GM21576 (cell line): ENCODE data around the gene PINLYP.

ENCODE experiments used
- ATAC-seq: cut with Tn5 transposase; IDR thresholded peaks from one replicate; pipeline ENCODE4 v1.9.1; 2021; ENCODE audit warnings: mild to moderate bottlenecking, moderate library complexity; ENCODE audit not compliant: unreplicated experiment

Gene PINLYP

DNA sequence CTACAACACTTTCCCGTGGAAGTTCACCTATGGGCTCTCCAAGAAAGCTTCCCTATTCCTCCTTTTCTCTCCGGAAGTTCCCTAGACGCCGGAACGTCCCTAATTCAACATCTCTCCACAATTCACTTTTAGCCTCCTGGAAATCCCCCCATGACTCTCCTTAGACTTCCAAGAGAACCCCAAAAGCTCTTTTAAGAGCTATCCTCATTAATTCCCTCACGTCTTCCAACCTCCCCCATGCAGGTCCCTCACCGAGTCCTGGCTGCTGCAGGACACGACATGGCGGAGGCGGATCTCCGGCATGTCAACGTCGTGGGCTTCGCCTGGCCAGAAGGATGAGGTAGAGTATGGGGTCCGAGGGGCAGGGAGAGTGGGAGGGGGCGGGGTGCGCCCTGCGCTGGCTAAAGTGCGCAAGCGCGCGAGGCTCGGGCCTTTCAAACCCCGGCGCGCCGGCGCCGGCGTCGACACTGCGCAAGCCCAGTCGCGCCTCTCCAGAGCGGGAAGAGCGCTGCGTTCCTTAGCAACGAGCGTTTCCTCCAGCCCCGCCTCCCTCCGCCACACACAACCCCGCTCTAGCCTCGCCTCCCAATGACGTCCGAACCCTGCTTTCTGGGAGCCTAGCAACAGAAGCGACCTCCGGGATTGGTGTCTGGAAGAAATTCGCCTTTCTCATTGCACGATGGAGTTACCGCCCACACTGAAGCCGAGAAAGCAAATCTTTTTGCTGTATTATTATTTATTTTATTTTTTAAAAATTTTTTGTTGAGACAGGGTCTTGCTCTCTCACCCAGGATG, at the start of gene PINLYP, which contains the start of gene XRCC1:
Gene PINLYP, plus strand, starts transcription at position 646 of the 795 bp plus-strand sequence. CDS start 1,391 bp downstream, outside the sequence.
Gene XRCC1, minus strand, starts transcription at position 372 of the 795 bp plus-strand sequence. Its CDS starts 69 bp downstream, at position 303.
- peak; percentile 94 for ATAC-seq

- ATAC-seq: no peak
These were observed 49.5 kb upstream of the PINLYP start for GRCh38 chr19:43525836-43526771.

DNA sequence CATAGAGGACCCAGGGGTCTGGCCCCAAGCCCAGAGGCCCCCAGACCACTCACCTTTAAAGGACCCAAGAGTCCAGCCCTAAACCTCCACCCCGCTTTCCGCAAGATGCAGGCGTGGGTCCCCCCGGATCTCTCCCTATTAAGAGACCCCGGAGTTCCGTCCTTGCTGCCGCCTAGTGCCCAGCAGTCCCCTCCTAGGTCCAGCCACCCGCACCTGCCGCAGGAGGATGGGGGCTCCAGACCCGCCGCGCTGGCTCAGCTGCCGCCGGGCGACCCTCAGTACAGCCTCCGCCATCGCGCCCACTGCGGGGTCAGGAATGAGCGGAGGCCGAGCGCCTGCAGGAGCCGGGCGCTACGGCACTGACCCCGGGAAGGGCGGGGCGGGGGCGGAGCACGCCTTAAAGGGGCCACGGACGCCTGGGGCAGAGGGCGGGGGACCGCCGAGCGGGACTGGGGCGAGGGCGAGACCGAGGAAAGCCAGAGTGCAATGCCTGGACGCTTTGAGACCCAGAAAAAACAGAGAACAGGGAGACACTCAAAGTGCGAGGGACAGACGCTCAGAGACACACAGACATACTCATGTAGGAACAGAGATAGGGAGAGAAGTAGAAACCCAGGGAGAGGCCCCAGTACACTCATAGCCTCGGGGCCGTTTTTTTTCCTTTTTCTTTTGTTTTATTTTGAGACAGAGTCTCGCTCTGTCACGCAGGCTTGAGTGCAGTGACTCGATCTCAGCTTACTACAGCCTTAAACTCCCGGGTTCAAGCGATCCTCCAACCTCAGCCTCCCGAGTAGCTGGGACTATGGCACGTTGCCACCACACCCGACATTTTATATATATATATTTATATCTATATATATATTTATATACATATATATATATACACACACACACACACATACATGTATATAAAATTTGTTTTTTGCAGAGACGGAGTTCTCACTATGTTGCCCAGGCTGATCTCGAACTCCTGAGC, 48.4 kb upstream of the PINLYP start, which contains the start of gene ETHE1:
Gene ETHE1, minus strand, starts transcription at position 318 of the 976 bp plus-strand sequence. Its CDS starts 24 bp downstream, at position 294.
- peak; percentile 56 for ATAC-seq

GRCh38 chr19:43527860-43528622, 47.6 kb upstream of the PINLYP start:
- ATAC-seq: no peak

DNA sequence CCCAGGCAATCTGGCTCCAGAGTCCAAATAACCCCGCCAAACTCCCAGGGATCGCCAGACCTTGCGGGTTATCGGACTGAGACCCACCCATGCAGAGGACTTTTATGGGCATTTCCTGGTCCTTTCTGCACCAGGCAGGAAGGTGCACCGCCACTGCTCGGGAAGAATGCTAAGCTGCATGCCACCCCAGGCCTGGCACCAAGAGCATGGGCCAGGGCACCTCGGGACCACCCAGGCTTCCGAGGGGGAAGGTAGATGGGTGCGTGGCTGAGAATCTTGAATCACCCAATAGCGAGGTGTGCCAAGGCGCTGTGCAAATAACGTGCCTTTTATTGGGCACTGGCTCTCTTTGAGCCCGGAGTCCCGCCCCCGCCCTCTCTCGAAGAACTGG, 43.0 kb upstream of the PINLYP start:
- no peak for ATAC-seq

DNA sequence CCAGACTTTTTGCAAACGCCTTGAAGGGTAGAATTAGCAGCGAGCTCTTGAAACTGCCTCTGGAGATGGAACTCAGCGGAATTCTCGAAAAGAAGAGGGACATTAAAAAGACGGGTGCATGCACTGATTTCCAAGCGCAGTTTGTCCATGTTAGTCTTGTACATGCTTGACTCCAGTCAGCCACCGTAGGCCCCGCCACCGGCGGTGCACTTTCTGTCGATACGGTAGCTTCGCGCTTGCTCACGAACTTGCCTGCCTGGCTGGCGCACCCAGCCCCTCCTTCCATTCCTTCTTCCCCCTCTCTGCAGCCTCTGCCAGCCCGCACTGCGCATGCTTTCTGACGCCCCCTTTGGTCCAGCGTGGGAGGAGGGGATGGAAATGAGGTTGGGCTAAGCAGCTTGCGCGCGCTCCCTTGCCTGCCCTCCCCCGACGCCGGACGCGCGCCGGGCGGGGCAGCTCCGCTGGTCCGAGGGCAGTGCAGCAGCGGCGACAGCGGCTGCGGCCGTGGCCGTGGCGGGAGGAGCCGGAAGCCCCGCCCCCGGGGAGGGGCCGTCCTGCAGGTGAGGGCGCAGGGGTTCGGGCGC, 42.5 kb upstream of the PINLYP start, which contains the start of gene ZNF575:
Gene ZNF575, plus strand, starts transcription at position 227 of the 584 bp plus-strand sequence. CDS start 1,235 bp downstream, outside the sequence.
- ATAC-seq: peak; percentile 53

DNA sequence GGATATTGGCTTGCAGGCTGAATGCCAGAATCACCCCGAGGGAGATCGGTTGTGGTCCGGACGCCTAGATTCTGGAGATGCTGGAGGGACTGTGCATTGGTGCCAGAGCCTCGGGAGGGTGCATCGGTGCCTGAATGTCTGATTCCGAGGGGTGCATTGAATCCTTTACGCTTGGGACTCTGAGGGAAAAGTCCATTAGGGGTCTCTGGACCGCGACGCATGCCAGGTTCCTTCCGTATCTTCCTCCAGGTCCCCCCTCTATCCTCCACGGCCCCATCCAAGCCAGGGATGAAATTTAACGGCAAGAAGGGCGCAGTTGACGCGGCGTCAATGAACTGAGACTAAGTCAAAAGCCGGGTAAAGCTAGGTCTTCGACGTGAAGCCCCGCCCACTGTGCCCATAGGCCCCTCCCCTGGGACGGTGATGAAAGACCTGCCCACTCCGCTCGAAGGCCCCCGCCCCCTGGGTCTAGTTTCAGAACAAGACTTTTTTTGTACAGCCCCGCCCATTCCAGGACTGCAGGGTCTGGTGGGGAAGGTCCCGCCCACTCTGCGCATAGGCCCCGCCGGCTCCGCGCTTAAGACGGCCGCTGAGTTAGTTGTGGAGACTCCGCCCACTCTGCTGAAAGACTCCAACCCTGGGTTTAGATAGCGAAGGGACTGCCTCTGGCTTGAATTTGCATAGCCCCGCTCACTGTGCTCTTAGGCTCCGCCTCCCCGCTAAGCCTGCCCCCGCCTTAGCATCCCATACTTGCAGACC, 41.9 kb upstream of the PINLYP start:
- peak; percentile 49 for ATAC-seq

DNA sequence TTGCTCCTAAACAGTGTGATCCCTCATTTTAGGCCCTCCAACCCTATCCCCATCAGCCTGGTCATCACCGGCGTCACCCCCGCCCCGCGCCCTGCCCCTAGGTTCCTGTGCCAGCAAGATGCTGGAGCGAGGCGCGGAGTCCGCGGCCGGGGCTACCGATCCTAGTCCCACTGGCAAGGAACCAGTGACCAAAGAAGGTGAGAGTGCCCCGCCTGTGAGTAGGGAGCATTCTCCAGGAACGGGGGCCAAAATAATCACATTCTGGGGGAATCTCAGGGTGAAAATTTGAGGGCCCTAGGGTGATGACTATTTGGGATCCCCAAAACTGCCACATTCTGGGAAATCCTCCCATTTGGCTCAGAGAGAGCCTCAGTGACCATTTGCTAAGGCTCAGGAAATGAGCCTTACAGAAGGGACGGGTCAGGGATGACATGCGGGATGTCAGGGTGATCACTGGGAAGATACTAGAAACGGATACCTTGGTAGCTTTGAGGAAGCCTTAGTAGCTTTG, 41.2 kb upstream of the PINLYP start:
- ATAC-seq: no peak

DNA sequence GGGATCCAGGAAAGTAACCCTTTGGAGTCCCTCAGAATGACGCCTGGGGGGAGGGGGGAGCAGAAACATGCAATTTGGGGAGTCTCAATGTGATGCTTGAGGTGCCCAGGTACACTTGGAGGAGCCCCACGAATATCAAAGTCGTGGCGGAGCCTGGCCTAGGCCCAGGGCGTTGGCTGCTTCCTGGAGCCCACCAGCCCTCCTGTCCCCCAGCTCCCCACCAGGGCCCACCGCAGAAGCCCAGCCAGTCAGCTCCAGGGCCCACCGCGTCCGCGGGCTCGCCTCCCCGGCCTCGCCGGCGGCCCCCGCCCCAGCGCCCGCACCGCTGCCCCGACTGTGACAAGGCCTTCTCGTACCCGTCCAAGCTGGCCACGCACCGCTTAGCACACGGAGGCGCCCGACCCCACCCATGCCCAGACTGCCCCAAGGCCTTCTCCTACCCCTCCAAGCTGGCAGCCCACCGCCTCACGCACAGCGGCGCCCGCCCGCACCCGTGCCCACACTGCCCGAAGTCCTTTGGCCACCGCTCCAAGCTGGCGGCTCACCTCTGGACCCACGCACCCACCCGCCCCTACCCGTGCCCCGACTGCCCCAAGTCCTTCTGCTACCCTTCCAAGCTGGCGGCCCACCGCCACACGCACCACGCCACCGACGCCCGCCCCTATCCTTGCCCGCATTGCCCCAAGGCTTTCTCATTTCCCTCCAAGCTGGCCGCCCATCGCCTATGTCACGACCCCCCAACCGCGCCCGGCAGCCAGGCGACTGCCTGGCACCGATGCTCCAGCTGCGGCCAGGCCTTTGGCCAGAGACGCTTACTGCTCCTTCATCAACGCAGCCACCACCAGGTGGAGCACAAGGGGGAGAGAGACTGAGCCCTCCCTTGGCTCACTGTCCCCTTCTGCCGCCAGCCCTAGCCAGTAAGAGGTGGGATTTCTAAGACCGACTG, 40.5 kb upstream of the PINLYP start:
- no peak for ATAC-seq

DNA sequence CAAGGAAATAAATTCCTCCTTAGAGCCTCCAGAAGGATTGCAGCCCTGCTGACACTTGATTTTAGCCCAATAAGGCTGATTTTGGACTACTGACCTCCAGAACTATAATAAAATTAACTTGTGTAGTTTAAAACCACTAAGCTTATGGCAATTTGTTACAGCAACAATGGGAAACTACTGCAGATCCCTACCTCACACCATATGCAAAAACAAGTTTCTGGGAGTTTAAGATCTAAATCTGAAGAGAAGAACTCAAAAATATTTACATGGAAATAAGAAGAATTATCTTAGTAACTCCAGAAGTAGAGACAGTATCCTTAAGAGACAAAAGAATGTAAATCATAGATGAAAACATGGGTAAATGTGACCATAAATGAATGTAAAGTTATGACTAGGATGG, 36.7 kb upstream of the PINLYP start:
- ATAC-seq: no peak

DNA sequence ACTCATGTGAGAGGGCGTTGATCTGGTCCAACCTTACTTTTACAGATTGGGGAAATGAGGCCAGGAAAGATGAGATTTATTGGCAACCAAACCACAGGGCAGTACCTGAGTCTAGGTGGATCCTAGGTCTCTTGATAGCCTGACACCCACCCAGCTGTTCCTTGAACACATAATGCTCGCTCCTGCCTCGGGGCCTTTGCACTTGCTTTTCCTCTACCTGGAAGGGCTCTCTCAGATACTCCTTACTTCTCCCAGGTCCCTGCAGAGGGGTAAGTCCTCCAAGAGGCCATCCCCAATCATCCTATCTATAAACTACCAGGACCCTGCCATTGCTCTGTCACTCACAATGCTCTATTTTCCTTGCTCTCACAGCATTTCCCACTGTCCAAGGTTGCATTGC, 35.2 kb upstream of the PINLYP start:
- no peak for ATAC-seq

DNA sequence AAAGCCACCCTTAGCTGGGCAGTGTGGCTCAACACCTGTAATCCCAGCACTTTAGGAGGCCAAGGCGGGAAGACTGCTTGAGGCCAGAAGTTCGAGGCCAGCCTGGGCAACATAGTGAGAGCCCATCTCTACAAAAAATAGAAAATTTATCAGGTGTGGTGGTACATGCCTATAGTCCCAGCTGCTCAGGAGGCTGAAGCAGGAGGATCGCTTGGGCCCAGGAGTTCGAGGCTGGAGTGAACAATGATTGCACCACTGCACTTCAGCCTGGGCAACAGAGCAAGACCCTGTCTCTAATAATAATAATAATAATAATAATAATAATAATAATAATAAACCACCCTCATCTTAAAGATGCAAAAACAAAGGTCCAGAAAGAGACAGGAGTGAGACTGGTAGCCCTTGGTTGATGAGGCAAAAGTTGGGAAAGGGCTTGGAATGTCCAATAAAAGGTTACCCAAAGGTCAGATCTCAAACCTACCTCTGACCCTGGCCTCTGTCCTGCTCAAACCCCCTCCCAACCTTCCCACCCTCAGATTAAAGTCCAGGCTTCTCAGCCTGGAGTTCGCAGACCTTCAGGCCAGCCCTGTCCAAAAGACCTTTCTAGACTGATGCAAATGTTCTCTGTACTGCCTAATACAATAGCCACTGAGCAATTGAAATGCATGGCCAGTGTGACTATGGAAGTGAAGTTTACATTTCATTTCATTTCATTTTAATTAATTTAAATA, 33.5 kb upstream of the PINLYP start:
- ATAC-seq: no peak

- ATAC-seq: no peak
These were observed 31.5 kb upstream of the PINLYP start for GRCh38 chr19:43544077-43544476.

DNA sequence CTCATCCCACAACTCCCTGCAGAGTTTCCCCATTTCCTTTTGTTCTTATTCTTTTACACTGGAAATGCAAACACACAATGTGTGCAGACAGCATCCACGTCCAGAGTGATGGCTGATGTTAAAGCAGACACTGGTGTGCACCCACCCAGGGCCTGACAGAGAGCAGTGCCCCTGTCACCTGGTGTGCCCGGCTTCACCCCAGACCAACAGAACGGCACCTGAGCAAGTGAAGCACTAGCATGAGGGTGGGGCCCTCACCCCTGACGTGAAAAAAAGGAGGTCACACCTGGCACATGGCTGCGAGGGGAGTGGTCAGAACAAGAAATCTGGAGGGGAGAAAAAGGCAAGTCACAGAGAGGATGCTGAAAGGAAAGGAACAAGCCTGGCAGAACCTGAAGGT, 30.3 kb upstream of the PINLYP start:
- no peak for ATAC-seq

DNA sequence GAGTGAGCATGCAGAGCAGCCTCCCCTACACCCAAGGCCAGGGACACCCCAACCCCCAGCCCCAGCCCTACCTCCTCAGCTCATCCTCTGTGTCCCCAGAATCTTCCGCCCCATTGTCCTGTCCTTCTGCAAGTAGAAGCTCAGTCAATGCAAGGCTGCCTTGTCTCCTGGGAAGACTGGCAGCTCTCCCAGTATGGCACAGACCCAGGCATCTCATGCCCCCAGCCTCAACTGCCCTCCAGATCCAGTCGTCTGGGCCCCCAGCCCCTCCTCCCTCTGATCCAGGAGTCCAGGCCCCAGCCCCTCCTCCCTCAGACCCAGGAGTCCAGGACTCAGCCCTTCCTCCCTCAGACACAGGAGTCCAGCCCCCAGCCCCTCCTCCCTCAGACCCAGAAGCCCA, 29.6 kb upstream of the PINLYP start:
- ATAC-seq: no peak

- no peak for ATAC-seq
These were observed 29.0 kb upstream of the PINLYP start for GRCh38 chr19:43546581-43546980.
